ENCODE results near the gene PRKD2. TPM values are rescaled to one million over a fixed set of nuclear protein-coding genes. Genes with fewer than 3 reads are reported as not detected.

The PRKD2 gene
- total RNA-seq, 1 donor from 2014 or later, result 56.8 TPM

GRCh38 chr19:46654621-46655152, 62.2 kb downstream of the PRKD2 start:
- peak overlapping the region; percentile 38 for H3K27ac Mint-ChIP-seq
- DNase-seq (ENCODE audit: extremely low spot score, unreplicated experiment), result no peak

GRCh38 chr19:46650445-46650844, 66.5 kb downstream of the PRKD2 start:
- Mint-ChIP-seq H3K36me3 (peaks cover 28% of the 10 kb centered on the region), H3K9me3 (no peaks in the 10 kb centered on the region), H3K27me3 (peaks cover 65% of the 10 kb centered on the region), H3K27ac (no peak overlapping the region), H3K4me3 (peak overlapping the region; percentile 12), H3K4me1 (ENCODE audit: unreplicated experiment) (peaks cover 25% of the 10 kb centered on the region)
- no peak for TF ChIP-seq CTCF (conservative IDR thresholded peaks at IDR 0.05)
- no peak for DNase-seq (ENCODE audit: extremely low spot score, unreplicated experiment)

More at GRCh38 chr19:46654621-46655152, 62.2 kb downstream of the PRKD2 start:
- H3K9me3 Mint-ChIP-seq, result no peaks in the 10 kb centered on the region
- no peak for TF ChIP-seq CTCF (conservative IDR thresholded peaks at IDR 0.05)
- H3K27me3 Mint-ChIP-seq, result peaks cover 54% of the 10 kb centered on the region
- H3K36me3 Mint-ChIP-seq, result peaks cover 16% of the 10 kb centered on the region
- H3K4me3 Mint-ChIP-seq, result peak overlapping the region; percentile 73
- H3K4me1 Mint-ChIP-seq (ENCODE audit: unreplicated experiment), result peaks cover 26% of the 10 kb centered on the region

GRCh38 chr19:46648961-46649960, 67.7 kb downstream of the PRKD2 start:
- H3K4me3 Mint-ChIP-seq, result no peak overlapping the region
- H3K27me3 Mint-ChIP-seq, result peaks cover 70% of the 10 kb centered on the region
- peaks cover 15% of the 10 kb centered on the region for H3K4me1 Mint-ChIP-seq (ENCODE audit: unreplicated experiment)
- H3K9me3 Mint-ChIP-seq, result no peaks in the 10 kb centered on the region
- no peak for TF ChIP-seq CTCF (conservative IDR thresholded peaks at IDR 0.05)
- DNase-seq (ENCODE audit: extremely low spot score, unreplicated experiment), result no peak
- peaks cover 28% of the 10 kb centered on the region for H3K36me3 Mint-ChIP-seq
- no peak overlapping the region for H3K27ac Mint-ChIP-seq

- peaks cover 10% of the 10 kb centered on the region for H3K4me1 Mint-ChIP-seq (ENCODE audit: unreplicated experiment)
- H3K27me3 Mint-ChIP-seq, result peaks cover 69% of the 10 kb centered on the region
- H3K9me3 Mint-ChIP-seq, result no peaks in the 10 kb centered on the region
- no peak for TF ChIP-seq CTCF (conservative IDR thresholded peaks at IDR 0.05)
- peaks cover 25% of the 10 kb centered on the region for H3K36me3 Mint-ChIP-seq
- no peak overlapping the region for H3K27ac Mint-ChIP-seq
- peak overlapping the region; percentile 54 for H3K4me3 Mint-ChIP-seq
- no peak for DNase-seq (ENCODE audit: extremely low spot score, unreplicated experiment)
These were observed 68.6 kb downstream of the PRKD2 start for GRCh38 chr19:46648060-46648960.

- peaks cover 73% of the 10 kb centered on the region for H3K27me3 Mint-ChIP-seq
- no peak overlapping the region for H3K4me3 Mint-ChIP-seq
- H3K4me1 Mint-ChIP-seq (ENCODE audit: unreplicated experiment), result peaks cover 10% of the 10 kb centered on the region
- no peak for DNase-seq (ENCODE audit: extremely low spot score, unreplicated experiment)
- no peaks in the 10 kb centered on the region for H3K9me3 Mint-ChIP-seq
- TF ChIP-seq CTCF (conservative IDR thresholded peaks at IDR 0.05), result no peak
- H3K27ac Mint-ChIP-seq, result no peak overlapping the region
- peaks cover 25% of the 10 kb centered on the region for H3K36me3 Mint-ChIP-seq
These were observed 70.5 kb downstream of the PRKD2 start for GRCh38 chr19:46646402-46646801.

Data from type B pancreatic cell (in vitro differentiated cells).